Measurements from ENCODE around the gene TAGAP.

TAGAP gene

DNA sequence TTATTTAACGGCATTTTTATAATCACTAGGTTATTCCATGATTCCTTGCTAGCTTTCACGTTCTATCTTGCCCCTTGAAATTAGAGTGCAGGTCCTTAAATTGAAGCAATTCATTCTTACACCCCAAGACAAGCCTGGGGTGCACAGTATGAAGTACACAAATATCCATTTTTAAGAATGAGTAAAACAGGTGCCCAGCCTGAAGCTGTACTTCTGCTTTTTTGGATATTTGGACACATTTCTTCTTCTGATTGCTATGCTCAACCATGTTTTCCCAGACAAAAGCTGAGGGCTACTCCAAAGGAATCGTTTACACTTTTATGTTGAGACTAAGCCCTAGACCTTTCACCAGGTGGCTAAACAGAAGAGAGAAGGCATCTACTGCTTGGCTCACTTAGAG lies 7.9 kb upstream of the TAGAP start:
- Histone ChIP-seq H3K27me3 (no peaks in the 10 kb centered on the region), H3K9me3 (no peaks in the 10 kb centered on the region), H3K36me3 (no peaks in the 10 kb centered on the region), H3K4me1 (ENCODE audit: control insufficient read depth in 1 of 2, insufficient read depth in 1 of 2, low read depth in 1 of 2, low read length in 1 of 2) (peaks cover 56 to 63% of the 10 kb centered on the region in 2 experiments), H3K27ac (peak overlapping the region; percentile 94), H3K4me3 (ENCODE audit: low read depth in 1 of 2, low read length in 1 of 2) (peak overlapping the region in 1 of 2 experiments; percentile 20)
- TF ChIP-seq CTCF (IDR thresholded peaks at IDR 0.05) = no peak

GRCh38 chr6:159047891-159048685 lies 3.3 kb upstream of the TAGAP start:
- Histone ChIP-seq H3K4me1 (ENCODE audit: control insufficient read depth in 1 of 2, insufficient read depth in 1 of 2, low read depth in 1 of 2, low read length in 1 of 2) (peaks cover 25 to 28% of the 10 kb centered on the region in 2 experiments), H3K9me3 (no peaks in the 10 kb centered on the region), H3K36me3 (peaks cover 12% of the 10 kb centered on the region), H3K27ac (no peak overlapping the region), H3K4me3 (ENCODE audit: low read depth in 1 of 2, low read length in 1 of 2) (no peak overlapping the region), H3K27me3 (no peaks in the 10 kb centered on the region)
- no peak for TF ChIP-seq CTCF (IDR thresholded peaks at IDR 0.05)

DNA sequence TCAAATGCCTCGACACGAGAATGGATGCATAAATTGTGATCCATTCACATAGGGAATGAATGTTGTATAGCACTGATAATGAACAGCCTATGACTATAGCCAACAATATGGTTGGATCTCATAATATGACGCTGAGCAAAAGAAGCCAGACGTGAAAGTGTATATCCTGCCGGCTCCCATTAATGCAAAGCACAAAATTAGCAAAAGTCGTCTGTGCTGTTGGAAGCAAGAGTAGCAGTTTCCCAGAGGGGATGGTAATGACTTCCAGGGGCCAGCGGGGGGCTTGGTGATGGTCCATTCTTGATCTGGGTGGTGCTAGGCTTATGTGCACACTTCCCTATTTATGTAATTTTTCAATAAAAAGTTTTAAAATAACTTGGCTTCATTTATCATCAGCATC lies 1.0 kb upstream of the TAGAP start:
- Histone ChIP-seq H3K27ac (peak overlapping the region; percentile 96), H3K4me3 (ENCODE audit: low read depth in 1 of 2, low read length in 1 of 2) (peak overlapping the region in 1 of 2 experiments; percentile 86)
- TF ChIP-seq CTCF (IDR thresholded peaks at IDR 0.05) = no peak

DNA sequence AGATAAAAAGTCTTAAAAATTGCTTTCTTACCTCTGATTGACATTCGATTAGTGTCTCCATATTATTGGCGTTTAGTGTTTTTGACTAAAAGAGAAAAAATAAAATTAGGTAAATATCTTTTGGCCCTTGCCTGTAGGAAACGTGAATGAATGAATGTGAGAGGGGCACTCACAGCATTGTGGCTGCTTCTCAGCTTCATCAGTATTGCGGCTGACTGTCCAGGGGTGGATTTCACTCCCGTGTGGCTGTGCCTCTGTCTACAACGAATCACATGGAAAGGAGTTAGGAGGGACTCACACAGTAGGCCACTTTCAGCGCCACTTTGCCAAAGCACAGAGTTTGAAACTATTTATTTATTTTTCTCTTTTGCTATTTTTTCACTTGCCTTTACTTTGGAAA lies 844 bp downstream of the TAGAP start:
- H3K27me3 ChIP-seq = no peaks in the 10 kb centered on the region
- H3K9me3 ChIP-seq = peaks cover 13% of the 10 kb centered on the region
- H3K4me1 ChIP-seq (ENCODE audit: control insufficient read depth in 1 of 2, insufficient read depth in 1 of 2, low read depth in 1 of 2, low read length in 1 of 2) = peaks cover 42 to 55% of the 10 kb centered on the region in 2 experiments
- peak overlapping the region; percentile 80 to 86 for H3K4me3 ChIP-seq (ENCODE audit: low read depth in 1 of 2, low read length in 1 of 2)
- H3K27ac ChIP-seq = peak overlapping the region; percentile 96
- TF ChIP-seq CTCF (IDR thresholded peaks at IDR 0.05) = no peak
- peaks cover 51% of the 10 kb centered on the region for H3K36me3 ChIP-seq

More for the DNA sequence above, 1.0 kb upstream of the TAGAP start:
- Histone ChIP-seq H3K36me3 (peaks cover 34% of the 10 kb centered on the region), H3K4me1 (ENCODE audit: control insufficient read depth in 1 of 2, insufficient read depth in 1 of 2, low read depth in 1 of 2, low read length in 1 of 2) (peaks cover 24 to 36% of the 10 kb centered on the region in 2 experiments), H3K27me3 (no peaks in the 10 kb centered on the region), H3K9me3 (peaks cover 9% of the 10 kb centered on the region)

DNA sequence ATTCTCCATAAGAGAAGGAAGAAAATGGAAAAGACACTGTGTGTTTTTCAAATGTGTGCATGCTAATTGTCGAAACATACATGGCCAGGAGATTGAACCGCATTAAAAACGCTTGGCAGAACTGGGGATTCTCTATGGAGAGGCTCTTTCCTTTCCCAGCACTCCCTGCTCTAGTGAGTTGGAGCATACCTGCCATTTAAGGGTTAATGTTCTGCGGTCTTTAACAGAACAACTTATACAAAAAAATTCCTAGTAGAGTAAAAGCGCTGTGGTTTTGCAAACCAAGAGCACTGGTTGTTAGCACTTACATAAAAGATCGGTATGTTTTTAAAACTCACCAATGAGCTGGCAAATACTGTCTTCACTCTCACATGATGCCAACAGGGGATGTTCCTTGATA lies 1.5 kb downstream of the TAGAP start:
- peaks cover 13% of the 10 kb centered on the region for H3K9me3 ChIP-seq
- H3K27ac ChIP-seq = peak overlapping the region; percentile 96
- H3K4me1 ChIP-seq (ENCODE audit: control insufficient read depth in 1 of 2, insufficient read depth in 1 of 2, low read depth in 1 of 2, low read length in 1 of 2) = peaks cover 49 to 62% of the 10 kb centered on the region in 2 experiments
- H3K27me3 ChIP-seq = no peaks in the 10 kb centered on the region
- H3K4me3 ChIP-seq (ENCODE audit: low read depth in 1 of 2, low read length in 1 of 2) = peak overlapping the region; percentile 80 to 86
- peaks cover 58% of the 10 kb centered on the region for H3K36me3 ChIP-seq
- no peak for TF ChIP-seq CTCF (IDR thresholded peaks at IDR 0.05)
